Cardiac muscle cell (in vitro differentiated cells and primary cell): Measurements from ENCODE around the gene RAMP3. TPM values are rescaled to one million over a fixed set of nuclear protein-coding genes. Genes with fewer than 3 reads are reported as not detected.

Source experiments
- DNase-seq, 2 donors: peaks; one replicate each; pipeline versions ENCODE4 v3.0.0 to v3.0.0-alpha.2; 2010 to 2017; ENCODE audit warnings: low read depth in 1 of 2, low spot score in 1 of 2
- H3K27ac ChIP-seq: fragments of 200-600 bp; sonication (generic); 2 replicates; pipeline ENCODE4 v1.5.1; 2016
- H3K27me3 ChIP-seq: fragments of 200-600 bp; sonication (generic); 2 replicates; pipeline ENCODE4 v1.6.0; 2016; ENCODE audit warnings: control low read depth
- H3K36me3 ChIP-seq: fragments of 200-600 bp; sonication (generic); 2 replicates; pipeline ENCODE4 v1.5.1; 2016; ENCODE audit warnings: control low read depth
- H3K4me1 ChIP-seq: fragments of 200-600 bp; sonication (generic); 2 replicates; pipeline ENCODE4 v1.8.1; 2017; ENCODE audit warnings: low read depth, mild to moderate bottlenecking, mixed run types
- H3K4me3 ChIP-seq: fragments of 200-600 bp; sonication (generic); 2 replicates; pipeline ENCODE4 v1.5.1; 2016; ENCODE audit warnings: mild to moderate bottlenecking
- H3K9me3 ChIP-seq: fragments of 200-600 bp; sonication (generic); 2 replicates; pipeline ENCODE4 v1.5.1; 2017; ENCODE audit warnings: low read depth, mild to moderate bottlenecking, control low read depth
- CTCF ChIP-seq: IDR thresholded peaks from 2 replicates; pipeline ENCODE4 v1.5.1; 2012; ENCODE audit warnings: low read depth, mild to moderate bottlenecking, low read length
- polyA plus RNA-seq: library from polyadenylated mRNA; unstranded; fragments of >200 nt; fragmentation: Nextera tagmentation; extraction: Ambion mirVana; gene quantifications from 2 replicates; pipeline ENCODE4 v1.2.1, GENCODE V29; 2016
- total RNA-seq: library from RNA; depleted of rRNA; stranded (reverse); fragments of >200 nt; gene quantifications from 2 replicates; pipeline ENCODE4 v1.2.3, GENCODE V29; 2016

RAMP3 gene
- total and polyA plus RNA-seq, 2 experiments from 2014 or later = not detected

GRCh38 chr7:45122975-45123860 lies 34.4 kb upstream of the RAMP3 start:
- H3K36me3 ChIP-seq = no peaks in the 10 kb centered on the region
- no peaks in the 10 kb centered on the region for H3K27me3 ChIP-seq
- no peak overlapping the region for H3K4me3 ChIP-seq
- H3K27ac ChIP-seq = no peak overlapping the region
- no peaks in the 10 kb centered on the region for H3K9me3 ChIP-seq
- H3K4me1 ChIP-seq = no peaks in the 10 kb centered on the region
- no peak for TF ChIP-seq CTCF
- DNase-seq = no peak

GRCh38 chr7:45123913-45124710 lies 33.5 kb upstream of the RAMP3 start:
- TF ChIP-seq CTCF = no peak
- no peak for DNase-seq
- Histone ChIP-seq H3K4me3 (no peak overlapping the region), H3K9me3 (no peaks in the 10 kb centered on the region), H3K4me1 (no peaks in the 10 kb centered on the region), H3K27me3 (no peaks in the 10 kb centered on the region), H3K27ac (no peak overlapping the region), H3K36me3 (no peaks in the 10 kb centered on the region)

GRCh38 chr7:45125193-45125904 lies 32.2 kb upstream of the RAMP3 start:
- no peak for TF ChIP-seq CTCF
- no peak for DNase-seq
- H3K27me3 ChIP-seq = no peaks in the 10 kb centered on the region

GRCh38 chr7:45126201-45126600 lies 31.4 kb upstream of the RAMP3 start:
- H3K4me1 ChIP-seq = no peaks in the 10 kb centered on the region
- DNase-seq = no peak
- no peaks in the 10 kb centered on the region for H3K9me3 ChIP-seq
- H3K36me3 ChIP-seq = no peaks in the 10 kb centered on the region
- no peak overlapping the region for H3K4me3 ChIP-seq
- TF ChIP-seq CTCF = no peak
- H3K27ac ChIP-seq = no peak overlapping the region
- no peaks in the 10 kb centered on the region for H3K27me3 ChIP-seq

More at GRCh38 chr7:45125193-45125904, 32.2 kb upstream of the RAMP3 start:
- Histone ChIP-seq H3K9me3 (no peaks in the 10 kb centered on the region), H3K4me3 (no peak overlapping the region), H3K27ac (no peak overlapping the region), H3K4me1 (no peaks in the 10 kb centered on the region), H3K36me3 (no peaks in the 10 kb centered on the region)

- Histone ChIP-seq H3K27ac (no peak overlapping the region), H3K36me3 (no peaks in the 10 kb centered on the region), H3K4me1 (no peaks in the 10 kb centered on the region), H3K27me3 (no peaks in the 10 kb centered on the region), H3K9me3 (no peaks in the 10 kb centered on the region), H3K4me3 (no peak overlapping the region)
- DNase-seq = no peak
- TF ChIP-seq CTCF = no peak
Observed at GRCh38 chr7:45126920-45127319, 30.7 kb upstream of the RAMP3 start.
